Cardiac fibroblast (primary cell): ENCODE measurements around the gene TCF4.

Source experiments
- DNase-seq, 2 donors: peaks; one replicate each; pipeline versions ENCODE4 v3.0.0 to v3.0.0-alpha.2; 2010; ENCODE audit warnings: low read depth in 2 of 2
- H3K4me3 ChIP-seq, 2 donors: replicated peaks in 1 of 2; 1 replicate in 1 of 2; 2 replicates in 1 of 2; pipeline ENCODE4 v1.5.1; 2011; ENCODE audit warnings: low read depth in 2 of 2, low read length in 2 of 2, mild to moderate bottlenecking in 2 of 2, moderate library complexity in 1 of 2
- CTCF ChIP-seq: IDR thresholded peaks from one replicate; pipeline ENCODE4 v1.5.1; 2011; ENCODE audit warnings: low read depth, mild to moderate bottlenecking, low read length, inconsistent platforms

TCF4 gene

GRCh38 chr18:55625901-55626300 is 37.9 kb upstream of the TCF4 start:
- no peak overlapping the region for H3K4me3 ChIP-seq
- no peak for TF ChIP-seq CTCF
- no peak for DNase-seq

- H3K4me3 ChIP-seq, result no peak overlapping the region
- TF ChIP-seq CTCF, result no peak
- DNase-seq, result no peak
These were observed 35.6 kb upstream of the TCF4 start for GRCh38 chr18:55623626-55624025.

- no peak for DNase-seq
- TF ChIP-seq CTCF, result no peak
- no peak overlapping the region for H3K4me3 ChIP-seq
These were observed 22.5 kb upstream of the TCF4 start for GRCh38 chr18:55610506-55610905.

- H3K4me3 ChIP-seq, result no peak overlapping the region
- DNase-seq, result no peak
- TF ChIP-seq CTCF, result no peak
These were observed 21.3 kb upstream of the TCF4 start for GRCh38 chr18:55609160-55609825.

GRCh38 chr18:55608497-55608896 is 20.5 kb upstream of the TCF4 start:
- H3K4me3 ChIP-seq, result no peak overlapping the region
- no peak for TF ChIP-seq CTCF
- DNase-seq, result no peak

GRCh38 chr18:55607773-55608172 is 19.8 kb upstream of the TCF4 start:
- no peak overlapping the region for H3K4me3 ChIP-seq
- no peak for TF ChIP-seq CTCF
- DNase-seq, result no peak
